AG10803 (cell line): ENCODE measurements around the gene SEC22A.

Source experiments
- DNase-seq: peaks from one replicate; pipeline ENCODE4 v3.0.0; 2010; ENCODE audit warnings: low read depth
- H3K4me3 ChIP-seq: 2 replicates; pipeline ENCODE4 v1.5.1; 2011; ENCODE audit warnings: mild to moderate bottlenecking, low read length, control low read depth
- TF ChIP-seq, protein P1 (sequence below): conservative IDR thresholded peaks from 2 replicates; pipeline ENCODE4 v1.5.1; 2011; ENCODE audit warnings: mild to moderate bottlenecking, low read length, control low read depth, inconsistent platforms

The SEC22A gene

DNA sequence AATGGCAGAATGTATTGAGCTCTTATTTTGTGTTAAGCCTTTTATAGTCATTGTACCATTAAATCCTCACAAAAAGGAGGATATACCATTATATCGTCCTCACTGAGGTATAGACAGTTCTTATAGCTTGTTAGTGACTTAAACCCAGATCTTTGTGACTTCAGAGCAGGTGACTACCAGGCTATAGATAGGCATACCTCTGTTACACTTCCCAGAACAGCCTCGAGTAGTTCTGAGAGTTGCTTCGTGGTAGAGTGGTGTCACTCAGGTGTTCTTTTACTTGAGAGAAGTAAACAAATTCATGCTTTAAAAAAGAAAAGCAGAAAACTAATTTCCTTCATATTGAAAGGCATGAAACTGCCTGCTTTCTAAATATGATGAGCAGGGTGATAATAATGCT is 59.9 kb downstream of the SEC22A start:
- DNase-seq = no peak
- H3K4me3 ChIP-seq = no peak overlapping the region
- TF ChIP-seq, protein P1, sequence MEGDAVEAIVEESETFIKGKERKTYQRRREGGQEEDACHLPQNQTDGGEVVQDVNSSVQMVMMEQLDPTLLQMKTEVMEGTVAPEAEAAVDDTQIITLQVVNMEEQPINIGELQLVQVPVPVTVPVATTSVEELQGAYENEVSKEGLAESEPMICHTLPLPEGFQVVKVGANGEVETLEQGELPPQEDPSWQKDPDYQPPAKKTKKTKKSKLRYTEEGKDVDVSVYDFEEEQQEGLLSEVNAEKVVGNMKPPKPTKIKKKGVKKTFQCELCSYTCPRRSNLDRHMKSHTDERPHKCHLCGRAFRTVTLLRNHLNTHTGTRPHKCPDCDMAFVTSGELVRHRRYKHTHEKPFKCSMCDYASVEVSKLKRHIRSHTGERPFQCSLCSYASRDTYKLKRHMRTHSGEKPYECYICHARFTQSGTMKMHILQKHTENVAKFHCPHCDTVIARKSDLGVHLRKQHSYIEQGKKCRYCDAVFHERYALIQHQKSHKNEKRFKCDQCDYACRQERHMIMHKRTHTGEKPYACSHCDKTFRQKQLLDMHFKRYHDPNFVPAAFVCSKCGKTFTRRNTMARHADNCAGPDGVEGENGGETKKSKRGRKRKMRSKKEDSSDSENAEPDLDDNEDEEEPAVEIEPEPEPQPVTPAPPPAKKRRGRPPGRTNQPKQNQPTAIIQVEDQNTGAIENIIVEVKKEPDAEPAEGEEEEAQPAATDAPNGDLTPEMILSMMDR = no peak

DNA sequence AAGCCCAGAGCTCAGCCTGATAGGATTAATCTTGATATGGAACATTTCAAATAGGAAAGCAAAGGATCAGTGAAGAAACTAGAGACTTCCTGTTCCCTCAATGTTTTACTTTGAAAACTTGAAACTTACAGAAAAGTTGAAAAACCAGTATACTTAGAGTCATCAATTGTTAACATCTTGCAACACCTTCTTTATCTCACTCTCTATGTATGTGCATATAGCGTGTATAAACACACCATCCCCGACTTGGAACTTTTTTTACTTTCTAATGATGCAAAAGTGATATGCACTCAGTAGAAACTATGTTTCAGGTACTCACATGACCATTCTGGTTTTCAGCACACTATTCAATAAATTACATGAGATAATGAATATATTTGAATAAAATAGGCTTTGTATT is 60.5 kb downstream of the SEC22A start:
- no peak overlapping the region for H3K4me3 ChIP-seq
- no peak for DNase-seq
- TF ChIP-seq, protein P1 = no peak

DNA sequence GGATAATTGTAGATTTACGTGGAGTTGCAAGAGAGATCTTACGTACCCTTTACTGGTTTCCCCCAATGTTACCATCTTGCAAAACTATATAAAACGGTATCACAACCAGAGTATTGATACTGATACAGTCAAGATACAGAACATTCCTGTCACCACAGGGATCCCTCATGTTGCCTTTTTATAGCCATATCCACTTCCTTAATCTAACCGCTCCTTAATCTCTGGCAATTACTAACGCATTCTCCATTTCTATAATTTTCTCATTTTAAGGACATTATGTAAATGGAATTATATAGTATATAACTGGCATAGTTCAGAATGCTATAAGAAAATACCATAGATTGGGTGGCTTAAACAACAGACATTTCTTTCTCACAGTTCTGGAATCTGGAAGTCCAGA is 61.1 kb downstream of the SEC22A start:
- no peak overlapping the region for H3K4me3 ChIP-seq
- no peak for DNase-seq
- TF ChIP-seq, protein P1 = no peak

DNA sequence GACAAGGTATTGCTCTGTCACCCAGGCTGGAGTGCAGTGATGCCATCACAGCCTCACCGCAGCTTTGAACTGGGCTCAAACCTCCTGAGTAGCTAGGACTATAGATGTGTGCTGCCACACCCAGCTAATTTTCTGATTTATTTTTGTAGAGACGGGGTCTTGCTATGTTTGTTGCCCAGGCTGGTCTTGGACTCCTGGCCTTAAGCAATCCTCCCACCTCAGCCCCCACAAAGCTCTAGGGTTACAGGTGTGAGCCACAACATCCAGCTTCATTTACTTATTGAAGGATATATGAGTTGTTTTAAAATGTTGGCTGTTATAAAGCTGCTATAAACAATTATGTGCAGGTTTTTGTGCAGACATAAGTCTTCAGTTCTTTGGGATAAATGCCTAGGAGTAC is 62.2 kb downstream of the SEC22A start:
- TF ChIP-seq, protein P1 = no peak
- no peak overlapping the region for H3K4me3 ChIP-seq
- no peak for DNase-seq

DNA sequence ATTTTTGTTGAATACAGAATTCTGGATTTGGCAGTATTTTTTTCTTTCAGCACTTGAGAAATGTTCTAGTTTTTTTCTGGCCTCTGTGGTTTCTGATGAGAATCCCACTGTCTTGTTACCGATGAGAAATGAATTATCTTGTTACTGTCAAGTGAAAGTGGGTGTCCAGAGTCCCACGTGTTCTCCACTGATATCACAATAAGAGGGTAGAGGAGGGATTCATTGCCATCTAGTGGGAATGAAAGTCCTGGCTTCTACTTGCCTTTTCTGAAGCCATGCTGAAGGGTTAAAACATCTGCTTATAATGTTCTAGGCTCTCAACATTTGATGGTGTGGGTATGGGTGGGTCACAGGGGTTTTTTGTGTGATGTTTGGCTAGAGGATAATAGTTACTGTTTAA is 66.1 kb downstream of the SEC22A start:
- no peak for DNase-seq
- TF ChIP-seq, protein P1 = 0 out of 2 replicates have a peak, but pooled peaks have one; percentile 1
- H3K4me3 ChIP-seq = no peak overlapping the region

DNA sequence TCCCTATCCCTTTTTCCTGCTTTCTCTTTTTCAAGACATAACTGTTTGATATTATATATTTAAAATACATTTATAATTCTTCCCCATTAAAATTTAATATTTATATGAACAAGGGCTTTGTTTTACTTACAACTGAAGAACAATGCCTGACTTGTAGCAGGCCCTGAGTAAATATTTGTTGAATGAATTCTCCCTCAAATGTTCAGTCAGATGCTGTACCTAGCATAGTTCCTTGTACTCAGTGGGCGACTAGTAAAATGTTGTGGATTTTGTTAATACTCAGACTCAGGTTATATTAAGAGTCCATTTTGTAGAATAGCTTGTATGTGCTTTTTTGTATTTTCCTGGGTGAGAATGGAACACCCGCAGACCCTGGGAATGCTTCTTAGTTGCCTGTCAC is 69.1 kb downstream of the SEC22A start:
- TF ChIP-seq, protein P1 = no peak
- no peak for DNase-seq
- no peak overlapping the region for H3K4me3 ChIP-seq

DNA sequence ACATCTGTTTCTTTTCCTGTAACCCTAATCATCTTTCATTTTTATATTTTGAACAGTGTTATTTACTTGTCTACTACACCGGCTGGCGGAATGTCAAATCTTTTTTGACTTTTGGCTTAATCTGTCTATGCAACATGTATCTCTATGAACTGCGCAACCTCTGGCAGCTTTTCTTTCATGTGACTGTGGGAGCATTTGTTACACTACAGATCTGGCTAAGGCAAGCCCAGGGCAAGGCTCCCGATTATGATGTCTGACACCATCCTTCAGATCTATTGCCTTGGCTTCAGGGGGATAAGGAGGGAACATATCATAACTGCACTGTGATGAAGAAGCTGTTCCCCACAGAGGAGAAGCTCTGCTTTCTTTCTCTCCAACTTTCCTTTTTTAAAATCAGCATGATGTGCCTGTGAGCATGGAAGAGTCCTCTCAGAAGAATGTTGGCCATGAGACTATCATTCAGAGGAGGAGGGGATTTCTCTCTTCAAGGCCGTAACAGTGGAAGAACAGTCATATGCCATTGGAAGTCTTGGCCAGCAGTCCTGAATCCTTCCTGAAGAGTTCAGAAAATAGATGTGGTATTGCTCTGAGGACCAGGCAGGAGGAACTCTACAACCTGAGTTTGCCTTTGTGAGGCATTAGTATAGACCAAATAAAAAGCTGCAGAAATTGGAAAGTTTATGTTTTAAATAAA is 69.9 kb downstream of the SEC22A start:
- TF ChIP-seq, protein P1 = no peak
- DNase-seq = no peak
- H3K4me3 ChIP-seq = no peak overlapping the region
